ENCODE data around the gene IL31.
A peak's percentile ranks its signal among the peaks of the same experiment; 100 is the strongest.

IL31 gene

DNA sequence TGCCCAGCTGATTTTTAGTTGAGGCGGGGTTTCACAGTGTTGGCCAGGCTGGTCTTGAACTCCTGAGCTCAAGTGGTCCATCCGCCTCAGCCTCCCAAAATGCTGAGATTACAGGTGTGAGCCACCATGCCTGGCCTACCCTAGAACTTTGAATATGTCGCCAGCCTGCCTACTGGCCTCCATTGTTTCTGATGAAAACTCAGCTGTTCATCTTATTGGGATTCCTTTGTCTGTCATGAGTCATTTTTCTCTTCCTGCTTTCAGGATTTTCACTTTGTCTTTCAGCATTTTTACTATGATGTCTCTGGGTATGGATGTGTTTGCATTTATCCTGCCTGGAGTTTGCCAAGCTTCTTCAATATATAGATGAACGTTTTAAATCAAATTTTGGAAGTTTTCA is 21.4 kb upstream of the IL31 start:
- ChIA-PET POLR2A (no interaction called here), CTCF (interaction anchor here (0.6 to 1.0 kb wide), 3 partner anchors 72 to 160 kb away, joined by 3 to 4 read pairs (median 3); no protein-coding TSS in a partner anchor)
- H3K4me3 ChIP-seq (ENCODE audit: low read depth, low read length) = no peak overlapping the region
- no peak overlapping the region for H3K27ac ChIP-seq (ENCODE audit: extremely low read depth, low read depth, low read length)
- TF ChIP-seq SETDB1 (IDR thresholded peaks at IDR 0.05; ENCODE audit: insufficient read length, low read length) (peak; percentile 22), ZNF292 (tag by site-specific recombination; IDR thresholded peaks at IDR 0.05; ENCODE audit: borderline replicate concordance, low read depth) (no peak), ZNF677 (tag by site-specific recombination; IDR thresholded peaks at IDR 0.05) (0 out of 2 replicates have a peak, but pooled peaks have one; percentile 23)
- no peaks in the 10 kb centered on the region for H3K9me3 ChIP-seq (ENCODE audit: control insufficient read depth, insufficient read depth, low read depth, low read length)
- H3K36me3 ChIP-seq (ENCODE audit: control insufficient read depth in 2 of 2, insufficient read depth in 1 of 2, low read length in 2 of 2) = no peaks in the 10 kb centered on the region
- no peaks in the 10 kb centered on the region for H3K4me1 ChIP-seq (ENCODE audit: control insufficient read depth, insufficient read depth, low read length)

DNA sequence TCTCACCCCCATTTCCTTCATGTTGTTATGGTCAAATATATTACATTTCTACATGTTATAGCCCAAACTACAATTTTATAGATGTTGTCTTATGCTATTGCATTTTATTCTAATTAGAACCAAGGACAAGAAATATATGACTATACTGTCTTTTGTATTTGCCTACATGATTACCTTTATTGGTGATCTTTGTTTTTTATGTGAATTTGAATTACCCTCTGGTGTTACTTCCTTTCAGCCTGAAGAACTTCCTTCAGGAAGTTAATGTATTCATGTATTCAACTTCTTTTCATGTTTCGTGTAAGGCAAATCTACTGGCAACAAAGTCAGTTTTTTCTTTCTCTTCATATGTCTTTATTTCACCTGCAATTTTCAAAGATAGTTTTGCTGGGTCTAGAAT is 20.8 kb upstream of the IL31 start:
- ChIA-PET POLR2A (interaction anchor here (1.2 kb wide), 1 partner anchor 31 kb away, joined by 4 read pairs; the partner anchor contains the start of gene DIABLO), CTCF (interaction anchor here (0.6 kb wide), 1 partner anchor 84 kb away, joined by 4 read pairs; no protein-coding TSS in a partner anchor)
- Histone ChIP-seq H3K4me1 (ENCODE audit: control insufficient read depth, insufficient read depth, low read length) (no peaks in the 10 kb centered on the region), H3K4me3 (ENCODE audit: low read depth, low read length) (no peak overlapping the region), H3K27ac (ENCODE audit: extremely low read depth, low read depth, low read length) (no peak overlapping the region), H3K36me3 (ENCODE audit: control insufficient read depth in 2 of 2, insufficient read depth in 1 of 2, low read length in 2 of 2) (no peaks in the 10 kb centered on the region), H3K9me3 (ENCODE audit: control insufficient read depth, insufficient read depth, low read depth, low read length) (no peaks in the 10 kb centered on the region)
- no peak for TF ChIP-seq ZNF530 (tag by site-specific recombination; IDR thresholded peaks at IDR 0.05; ENCODE audit: low read depth)
- TF ChIP-seq ZNF10 (tag by site-specific recombination; IDR thresholded peaks at IDR 0.05) = no peak
- no peak for TF ChIP-seq REPIN1 (tag by site-specific recombination; IDR thresholded peaks at IDR 0.05; ENCODE audit: low read depth)
- no peak for TF ChIP-seq ZNF239 (tag by site-specific recombination; IDR thresholded peaks at IDR 0.05)
- TF ChIP-seq, protein P1, sequence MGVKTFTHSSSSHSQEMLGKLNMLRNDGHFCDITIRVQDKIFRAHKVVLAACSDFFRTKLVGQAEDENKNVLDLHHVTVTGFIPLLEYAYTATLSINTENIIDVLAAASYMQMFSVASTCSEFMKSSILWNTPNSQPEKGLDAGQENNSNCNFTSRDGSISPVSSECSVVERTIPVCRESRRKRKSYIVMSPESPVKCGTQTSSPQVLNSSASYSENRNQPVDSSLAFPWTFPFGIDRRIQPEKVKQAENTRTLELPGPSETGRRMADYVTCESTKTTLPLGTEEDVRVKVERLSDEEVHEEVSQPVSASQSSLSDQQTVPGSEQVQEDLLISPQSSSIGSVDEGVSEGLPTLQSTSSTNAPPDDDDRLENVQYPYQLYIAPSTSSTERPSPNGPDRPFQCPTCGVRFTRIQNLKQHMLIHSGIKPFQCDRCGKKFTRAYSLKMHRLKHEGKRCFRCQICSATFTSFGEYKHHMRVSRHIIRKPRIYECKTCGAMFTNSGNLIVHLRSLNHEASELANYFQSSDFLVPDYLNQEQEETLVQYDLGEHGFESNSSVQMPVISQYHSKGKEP (tag by site-specific recombination; IDR thresholded peaks at IDR 0.05) = no peak
- no peak for TF ChIP-seq SCRT2 (tag by site-specific recombination; IDR thresholded peaks at IDR 0.05)
- TF ChIP-seq ZNF791 (tag by site-specific recombination; IDR thresholded peaks at IDR 0.05) = no peak
- TF ChIP-seq GLIS2 (tag by site-specific recombination; IDR thresholded peaks at IDR 0.05) = no peak
- no peak for TF ChIP-seq ZNF510 (tag by site-specific recombination; IDR thresholded peaks at IDR 0.05; ENCODE audit: insufficient replicate concordance)
- TF ChIP-seq, protein P2, sequence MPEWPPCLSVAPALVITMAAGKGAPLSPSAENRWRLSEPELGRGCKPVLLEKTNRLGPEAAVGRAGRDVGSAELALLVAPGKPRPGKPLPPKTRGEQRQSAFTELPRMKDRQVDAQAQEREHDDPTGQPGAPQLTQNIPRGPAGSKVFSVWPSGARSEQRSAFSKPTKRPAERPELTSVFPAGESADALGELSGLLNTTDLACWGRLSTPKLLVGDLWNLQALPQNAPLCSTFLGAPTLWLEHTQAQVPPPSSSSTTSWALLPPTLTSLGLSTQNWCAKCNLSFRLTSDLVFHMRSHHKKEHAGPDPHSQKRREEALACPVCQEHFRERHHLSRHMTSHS (tag by site-specific recombination; IDR thresholded peaks at IDR 0.05) = no peak
- TF ChIP-seq ZNF248 (tag by site-specific recombination; IDR thresholded peaks at IDR 0.05) = no peak
- TF ChIP-seq ZNF426 (tag by site-specific recombination; IDR thresholded peaks at IDR 0.05) = no peak
- TF ChIP-seq SP3 (tag by site-specific recombination; IDR thresholded peaks at IDR 0.05) = no peak
- no peak for TF ChIP-seq KLF8 (tag by site-specific recombination; IDR thresholded peaks at IDR 0.05)
- TF ChIP-seq SP7 (tag by site-specific recombination; IDR thresholded peaks at IDR 0.05) = no peak
- no peak for TF ChIP-seq ZNF664 (tag by site-specific recombination; IDR thresholded peaks at IDR 0.05)
- no peak for TF ChIP-seq ZSCAN30 (tag by site-specific recombination; IDR thresholded peaks at IDR 0.05)
- no peak for TF ChIP-seq HOXD13 (CRISPR knock-in tag; IDR thresholded peaks at IDR 0.05; ENCODE audit: borderline replicate concordance)
- no peak for TF ChIP-seq ZNF174 (tag by site-specific recombination; IDR thresholded peaks at IDR 0.05)
- TF ChIP-seq FEZF1 (tag by site-specific recombination; IDR thresholded peaks at IDR 0.05) = no peak
